Umbilical cord (tissue), 2 donors: ENCODE results near the gene CDK6. TPM values are rescaled to one million over a fixed set of nuclear protein-coding genes. Genes with fewer than 3 reads are reported as not detected.
"Not testable (repeated sequence)": the region's sequence is repeated elsewhere in the genome, so short reads cannot be mapped to it uniquely, and the experiment has no call there.

Experiments
- DNase-seq: peaks from one replicate; pipeline ENCODE4 v3.0.0-alpha.2; 2015; ENCODE audit warnings: low spot score
- total RNA-seq: library from RNA; depleted of rRNA; stranded (reverse); fragments of >200 nt; gene quantifications from one replicate; pipeline ENCODE4 v1.2.3, GENCODE V29; 2014; ENCODE audit warnings: low replicate concordance; ENCODE audit not compliant: insufficient read depth

The CDK6 gene
- total RNA-seq, 1 donor from 2014 or later, result 118 TPM

- no peak for DNase-seq
Measured at GRCh38 chr7:92762851-92763250, 73.5 kb downstream of the CDK6 start.

- no peak for DNase-seq
Measured at GRCh38 chr7:92761391-92762097, 74.8 kb downstream of the CDK6 start.

DNA sequence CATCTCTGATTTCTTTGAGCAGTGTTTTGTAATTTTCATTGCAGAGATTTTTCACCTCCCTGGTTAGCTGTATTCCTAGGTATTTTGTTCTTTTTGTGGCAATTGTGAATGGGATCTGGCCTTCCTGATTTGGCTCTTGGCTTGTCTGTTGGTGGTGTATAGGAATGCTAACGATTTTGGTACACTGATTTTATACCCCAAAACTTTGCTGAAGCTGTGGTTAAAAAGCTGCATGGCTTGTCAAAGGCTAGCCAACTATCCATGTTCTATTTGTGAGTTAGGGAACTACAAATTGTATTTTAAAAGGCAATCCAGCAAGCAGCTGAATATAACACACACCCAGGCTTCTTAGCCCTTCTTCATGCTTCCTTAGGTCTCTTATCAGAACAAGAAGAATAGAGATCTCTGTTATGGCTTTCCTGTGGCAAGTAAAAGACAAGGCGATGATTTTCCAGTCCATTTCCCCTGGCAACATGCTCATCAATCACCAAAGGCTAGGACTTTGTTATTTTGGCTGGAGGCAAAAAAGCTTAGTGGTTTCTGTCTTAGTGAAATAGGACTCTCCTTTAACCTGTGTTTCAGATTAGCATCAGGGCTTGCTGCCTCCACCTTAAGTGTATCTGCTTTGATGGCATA, 77.5 kb downstream of the CDK6 start:
- DNase-seq, result no peak

DNA sequence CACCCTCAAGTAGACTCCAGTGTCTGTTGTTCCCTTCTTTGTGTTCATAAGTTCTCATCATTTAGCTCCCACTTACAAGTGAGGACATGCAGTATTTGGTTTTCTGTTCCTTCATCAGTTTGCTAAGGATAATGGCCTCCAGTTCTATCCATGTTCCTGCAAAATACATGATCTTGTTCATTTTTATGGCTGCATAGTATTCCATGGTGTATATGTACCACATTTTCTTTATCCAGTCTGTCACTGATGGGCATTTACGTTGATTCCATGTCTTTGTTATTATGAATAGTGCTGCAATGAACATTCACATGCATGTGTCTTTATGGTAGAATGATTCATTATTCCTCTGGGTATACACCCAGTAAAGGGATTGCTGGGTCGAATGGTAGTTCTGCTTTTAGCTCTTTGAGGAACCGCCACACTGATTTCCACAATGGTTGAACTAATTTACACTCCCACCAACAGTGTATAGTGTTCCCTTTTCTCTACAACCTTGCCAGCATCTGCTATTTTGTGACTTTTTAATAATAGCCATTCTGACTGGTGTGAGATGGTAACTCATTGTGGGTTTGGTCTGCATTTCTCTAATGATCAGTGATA, 79.0 kb downstream of the CDK6 start:
- not testable (repeated sequence) for DNase-seq

- no peak for DNase-seq
Measured at GRCh38 chr7:92755680-92756079, 80.7 kb downstream of the CDK6 start.

GRCh38 chr7:92754919-92755581, 81.3 kb downstream of the CDK6 start:
- no peak for DNase-seq

DNA sequence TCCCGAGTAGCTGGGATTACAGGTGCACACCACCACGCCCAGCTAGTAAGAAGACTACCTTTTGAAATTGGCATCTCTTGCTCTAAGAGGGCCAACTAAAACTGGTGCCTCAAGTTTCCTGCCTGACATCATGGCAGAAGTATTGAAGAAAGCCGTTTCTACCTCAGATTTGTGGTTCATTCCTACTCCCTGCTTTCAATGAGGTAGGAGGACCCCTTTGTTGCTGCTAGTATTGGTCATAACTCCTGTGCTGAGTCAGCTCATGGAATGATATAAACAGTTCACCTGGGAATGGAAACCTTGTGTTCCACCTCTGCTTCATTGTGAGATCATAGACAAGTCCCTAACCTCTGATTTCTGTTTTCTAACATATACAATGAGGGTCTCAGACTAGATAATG, 82.8 kb downstream of the CDK6 start:
- no peak for DNase-seq

DNA sequence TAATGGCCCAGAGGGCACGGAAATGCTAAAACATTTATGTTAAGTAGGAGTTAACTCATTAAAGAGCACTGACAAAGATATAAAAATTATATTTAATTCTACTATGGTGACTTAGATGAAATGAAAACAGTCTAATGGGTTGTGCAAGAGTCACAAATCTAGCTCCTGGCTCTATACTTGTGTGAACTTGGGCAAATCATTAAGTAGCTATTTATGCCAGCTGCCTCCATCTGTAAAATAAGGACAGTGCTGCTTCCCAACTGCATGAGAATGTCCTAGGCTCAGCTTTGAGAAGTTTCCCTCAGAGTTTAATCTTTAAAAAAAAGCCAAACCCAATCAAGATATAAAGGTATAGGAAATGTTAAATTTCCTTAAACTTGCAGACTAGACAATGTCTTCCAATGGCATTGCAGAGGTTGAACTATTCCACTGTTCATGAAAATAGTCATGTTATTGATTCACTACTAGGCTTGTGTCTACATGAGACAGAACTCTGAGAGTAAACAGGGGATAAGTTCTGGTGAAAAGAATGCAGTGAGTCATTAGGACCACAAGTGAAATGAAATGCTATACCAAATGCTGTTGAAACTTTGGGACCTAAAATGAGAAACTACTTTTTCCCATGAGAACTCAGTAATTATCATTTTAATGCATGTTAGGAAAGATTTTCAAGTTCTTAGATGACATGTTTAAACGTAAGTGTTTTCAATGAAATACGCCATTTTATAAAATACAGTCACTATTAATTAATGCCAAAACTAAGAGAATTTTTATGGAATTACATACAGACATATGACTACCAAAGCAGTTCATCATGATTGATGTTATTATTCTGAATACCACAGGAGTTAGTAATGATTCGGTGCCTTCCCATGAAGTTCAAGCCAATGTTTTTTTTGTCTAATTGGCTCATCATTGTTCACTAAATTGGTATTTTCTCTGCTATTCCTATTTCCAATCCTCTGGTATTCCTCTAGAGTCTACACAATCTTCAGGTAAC, 84.2 kb downstream of the CDK6 start:
- DNase-seq, result no peak

GRCh38 chr7:92750946-92751345, 85.4 kb downstream of the CDK6 start:
- DNase-seq, result no peak

- no peak for DNase-seq
Measured at GRCh38 chr7:92750447-92750839, 85.9 kb downstream of the CDK6 start.

DNA sequence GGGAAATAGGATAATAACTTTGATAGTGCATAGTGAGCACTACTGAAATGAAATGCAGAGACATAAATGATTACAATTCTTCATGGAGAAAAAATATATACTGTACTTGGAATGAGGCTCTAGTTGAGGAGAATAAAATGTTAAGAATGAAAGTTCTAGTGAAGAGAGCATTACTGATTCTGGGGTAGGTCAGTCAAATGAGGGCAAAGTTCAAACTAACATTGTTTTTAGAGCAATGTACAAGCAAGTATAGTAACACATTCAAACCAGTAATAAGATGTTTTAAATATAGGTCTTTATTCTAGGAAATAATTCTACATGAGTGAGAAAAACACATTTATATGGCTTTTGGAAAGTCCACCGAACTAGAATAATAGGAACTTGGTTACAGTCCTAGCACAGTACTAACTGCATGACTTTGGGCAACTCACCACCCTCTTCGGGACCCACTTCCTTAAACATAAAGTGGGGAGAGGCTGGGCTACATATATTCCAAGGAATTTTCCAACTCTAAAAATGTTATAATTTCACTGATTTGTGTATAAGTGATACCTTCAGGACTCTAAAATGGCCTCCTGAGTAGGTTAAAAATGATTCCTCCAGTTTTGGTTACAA, 86.4 kb downstream of the CDK6 start:
- no peak for DNase-seq

- DNase-seq, result no peak
Measured at GRCh38 chr7:92749327-92749755, 87.0 kb downstream of the CDK6 start.

GRCh38 chr7:92748495-92748894, 87.9 kb downstream of the CDK6 start:
- no peak for DNase-seq

DNA sequence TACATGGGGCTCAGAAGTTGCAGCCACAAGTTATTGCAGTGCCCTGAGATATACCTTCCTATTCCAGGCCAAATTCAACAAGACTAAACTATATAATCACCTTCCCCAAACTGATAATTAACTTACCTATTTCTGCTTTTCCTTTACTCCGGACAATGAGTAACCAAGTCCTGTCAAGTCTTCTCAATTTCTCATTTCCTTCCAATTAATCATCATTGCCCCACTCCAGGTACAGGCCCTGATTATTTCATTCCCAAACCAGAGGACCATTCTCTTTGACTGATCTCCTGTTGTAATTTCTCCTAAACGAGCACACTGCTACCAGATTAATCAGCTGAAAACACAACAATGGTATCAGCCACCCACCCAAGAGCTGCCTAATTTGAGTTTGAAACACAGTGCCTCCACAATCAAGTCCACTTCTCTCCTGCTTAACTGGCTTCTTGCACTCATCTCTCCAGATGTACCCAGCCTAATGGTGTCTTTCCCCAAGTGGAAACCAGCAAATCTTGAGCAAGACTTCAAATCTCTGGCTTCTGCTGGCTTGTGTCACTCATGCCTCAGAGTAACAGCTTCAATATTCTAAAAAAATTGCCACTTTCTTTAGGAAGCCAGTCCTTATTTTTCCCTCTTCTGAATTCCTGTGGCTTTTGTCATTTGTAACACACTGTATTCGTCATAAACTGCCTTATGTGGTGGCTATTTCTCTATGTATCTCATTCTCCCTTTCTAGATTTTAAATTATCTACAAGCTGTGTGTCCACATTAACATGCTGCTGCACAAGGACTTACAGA, 89.1 kb downstream of the CDK6 start:
- DNase-seq, result no peak

- no peak for DNase-seq
Measured at GRCh38 chr7:92745241-92745640, 91.1 kb downstream of the CDK6 start.

GRCh38 chr7:92744180-92744579, 92.2 kb downstream of the CDK6 start:
- DNase-seq, result not testable (repeated sequence)

- DNase-seq, result no peak
Measured at GRCh38 chr7:92742186-92742585, 94.2 kb downstream of the CDK6 start.

DNA sequence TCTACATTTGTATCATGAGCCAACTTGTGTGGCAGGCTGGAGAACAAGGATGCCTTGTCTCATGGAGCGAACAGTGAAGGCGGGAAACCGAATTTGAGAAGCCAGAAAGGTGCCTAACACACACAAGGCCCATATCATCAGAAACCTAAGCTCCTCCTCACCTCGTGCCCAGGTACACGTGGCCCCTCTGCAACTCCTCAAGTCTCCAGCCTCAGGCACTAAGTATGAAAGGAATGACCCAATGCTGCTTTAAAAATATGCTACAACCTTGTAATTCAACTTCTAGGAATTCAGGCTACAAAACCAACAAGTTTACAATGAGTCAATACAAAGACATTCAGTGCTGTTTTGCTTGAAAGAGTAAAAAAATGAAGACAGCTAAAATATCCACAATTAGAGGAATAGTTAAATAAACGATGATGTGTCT, 95.7 kb downstream of the CDK6 start:
- DNase-seq, result peak; percentile 77

GRCh38 chr7:92740134-92740533, 96.2 kb downstream of the CDK6 start:
- no peak for DNase-seq

DNA sequence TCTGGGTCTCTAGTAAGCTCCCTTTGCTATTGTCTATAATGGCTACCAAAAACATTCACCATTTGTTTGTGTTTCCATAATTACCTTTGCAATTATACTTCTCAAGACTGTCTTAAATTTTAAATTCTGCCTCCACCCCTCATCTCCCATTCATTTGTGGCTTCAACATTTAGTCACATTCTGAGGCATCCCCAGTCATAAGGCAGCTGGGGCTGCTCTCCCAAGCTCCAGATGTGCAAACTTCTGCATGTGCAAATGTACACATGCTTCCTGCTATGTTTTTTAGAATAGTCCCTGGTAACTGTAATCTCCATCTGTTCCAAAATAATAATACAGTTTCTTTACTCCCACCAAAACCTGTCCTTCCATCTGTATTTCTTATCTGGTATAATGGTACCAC, 97.3 kb downstream of the CDK6 start:
- DNase-seq, result no peak
